H9 (cell line): ENCODE measurements around the gene BICRAL. TPM values are rescaled to one million over a fixed set of nuclear protein-coding genes. Genes with fewer than 3 reads are reported as not detected.

ENCODE experiments used
- DNase-seq: peaks from one replicate; pipeline ENCODE4 v3.0.0-alpha.2; 2017
- H2AFZ ChIP-seq: one replicate; pipeline ENCODE4 v1.6.1; 2013; ENCODE audit warnings: mild to moderate bottlenecking, low read length, control low read depth, moderate library complexity
- H2AK5ac ChIP-seq: 2 replicates; pipeline ENCODE4 v1.6.1; 2013; ENCODE audit warnings: low read length, control low read depth, mixed read lengths; ENCODE audit not compliant: insufficient read length
- H2BK120ac ChIP-seq: one replicate; pipeline ENCODE4 v1.6.1; 2013; ENCODE audit warnings: low read depth, mild to moderate bottlenecking, low read length, control low read depth, inconsistent platforms; ENCODE audit not compliant: poor library complexity, severe bottlenecking
- H2BK12ac ChIP-seq: 2 replicates; pipeline ENCODE4 v1.6.1; 2013; ENCODE audit warnings: low read length, control low read depth, mixed read lengths, low read depth; ENCODE audit not compliant: insufficient read length
- H2BK15ac ChIP-seq: 2 replicates; pipeline ENCODE4 v1.6.1; 2013; ENCODE audit warnings: low read depth, low read length, control low read depth
- H2BK20ac ChIP-seq: one replicate; pipeline ENCODE4 v1.6.1; 2013; ENCODE audit warnings: low read depth, mild to moderate bottlenecking, low read length, control low read depth, inconsistent platforms; ENCODE audit not compliant: poor library complexity, severe bottlenecking
- H2BK5ac ChIP-seq: 2 replicates; pipeline ENCODE4 v1.6.1; 2013; ENCODE audit warnings: low read length, control low read depth, mixed read lengths; ENCODE audit not compliant: insufficient read length
- H3K14ac ChIP-seq: 2 replicates; pipeline ENCODE4 v1.6.1; 2013; ENCODE audit warnings: low read length, control low read depth; ENCODE audit not compliant: insufficient read depth
- H3K18ac ChIP-seq: 2 replicates; pipeline ENCODE4 v1.6.1; 2013; ENCODE audit warnings: low read depth, mild to moderate bottlenecking, mixed read lengths, low read length, control low read depth; ENCODE audit not compliant: insufficient read length
- H3K23ac ChIP-seq: 2 replicates; pipeline ENCODE4 v1.6.1; 2013; ENCODE audit warnings: low read length, control low read depth, mixed read lengths, low read depth; ENCODE audit not compliant: insufficient read length
- H3K23me2 ChIP-seq: 2 replicates; pipeline ENCODE4 v1.6.1; 2013; ENCODE audit warnings: low read depth, mild to moderate bottlenecking, mixed read lengths, low read length, control low read depth; ENCODE audit not compliant: insufficient read length, poor library complexity, severe bottlenecking
- H3K27ac ChIP-seq: 2 replicates; pipeline ENCODE4 v1.5.1; 2013; ENCODE audit warnings: low read length, control low read depth, mixed read lengths, low read depth; ENCODE audit not compliant: insufficient read length
- H3K27me3 ChIP-seq: 2 replicates; pipeline ENCODE4 v1.6.1; 2013; ENCODE audit warnings: low read length, control low read depth, inconsistent platforms; ENCODE audit not compliant: insufficient read depth
- H3K4ac ChIP-seq: 2 replicates; pipeline ENCODE4 v1.6.1; 2013; ENCODE audit warnings: low read depth, mild to moderate bottlenecking, control low read depth, inconsistent platforms, low read length, moderate library complexity
- H3K4me1 ChIP-seq: 2 replicates; pipeline ENCODE4 v1.6.1; 2013; ENCODE audit warnings: low read length, control low read depth, inconsistent platforms; ENCODE audit not compliant: insufficient read depth
- H3K4me2 ChIP-seq: 2 replicates; pipeline ENCODE4 v1.6.1; 2013; ENCODE audit warnings: low read length, control low read depth, mixed read lengths; ENCODE audit not compliant: insufficient read length, insufficient read depth
- H3K56ac ChIP-seq: 2 replicates; pipeline ENCODE4 v1.6.1; 2013; ENCODE audit warnings: low read depth, mild to moderate bottlenecking, mixed read lengths, low read length, control low read depth; ENCODE audit not compliant: insufficient read length
- H3K79me1 ChIP-seq: 2 replicates; pipeline ENCODE4 v1.6.1; 2013; ENCODE audit warnings: low read depth, mild to moderate bottlenecking, moderate library complexity, low read length, control low read depth, inconsistent platforms; ENCODE audit not compliant: insufficient read depth, poor library complexity, severe bottlenecking
- H3K79me2 ChIP-seq: 2 replicates; pipeline ENCODE4 v1.6.1; 2013; ENCODE audit warnings: low read length, control low read depth, inconsistent platforms; ENCODE audit not compliant: insufficient read depth
- H3K9ac ChIP-seq: 2 replicates; pipeline ENCODE4 v1.6.1; 2013; ENCODE audit warnings: low read length, control low read depth, mixed read lengths; ENCODE audit not compliant: insufficient read length; ENCODE audit errors: extremely low read depth
- H3K9me3 ChIP-seq: one replicate; pipeline ENCODE4 v1.6.1; 2013; ENCODE audit warnings: low read depth, low read length, inconsistent platforms; ENCODE audit not compliant: control insufficient read depth
- H3T11ph ChIP-seq: one replicate; pipeline ENCODE4 v1.6.1; 2013; ENCODE audit warnings: mild to moderate bottlenecking, low read length, control low read depth, inconsistent platforms
- H4K20me1 ChIP-seq: one replicate; pipeline ENCODE4 v1.6.1; 2013; ENCODE audit not compliant: control insufficient read depth, insufficient read length, insufficient read depth
- H4K5ac ChIP-seq: 2 replicates; pipeline ENCODE4 v1.6.1; 2013; ENCODE audit warnings: low read depth, mild to moderate bottlenecking, mixed read lengths, low read length, control low read depth; ENCODE audit not compliant: insufficient read length
- H4K8ac ChIP-seq: replicated peaks from 2 replicates; pipeline ENCODE4 v1.6.1; 2013; ENCODE audit warnings: low read length, control low read depth, mixed read lengths, low read depth; ENCODE audit not compliant: insufficient read length
- H4K91ac ChIP-seq: 2 replicates; pipeline ENCODE4 v1.6.1; 2013; ENCODE audit warnings: low read depth, mild to moderate bottlenecking, moderate library complexity, mixed read lengths, low read length, control low read depth; ENCODE audit not compliant: insufficient read length
- H3K27ac Mint-ChIP-seq, 3 experiments: 2 replicates in 2 of 3; 3 replicates in 1 of 3; pipeline ENCODE4 v1.8.0; 2020 to 2021; ENCODE audit warnings: mixed read lengths in 3 of 3, mild to moderate bottlenecking in 1 of 3, moderate library complexity in 1 of 3
- H3K27me3 Mint-ChIP-seq: 2 replicates; pipeline ENCODE4 v1.8.0; 2021; ENCODE audit warnings: low read depth, mild to moderate bottlenecking, moderate library complexity, mixed read lengths
- H3K36me3 Mint-ChIP-seq, 3 experiments: 2 replicates in 2 of 3; 3 replicates in 1 of 3; pipeline ENCODE4 v1.8.0; 2020 to 2021; ENCODE audit warnings: low read depth in 3 of 3, mixed read lengths in 3 of 3; ENCODE audit not compliant: insufficient read depth in 1 of 3
- H3K4me1 Mint-ChIP-seq, 2 experiments: 2 replicates each; pipeline ENCODE4 v1.8.0; 2020; ENCODE audit warnings: mixed read lengths in 2 of 2
- H3K4me3 Mint-ChIP-seq, 2 experiments: 2 replicates in 1 of 2; 3 replicates in 1 of 2; pipeline ENCODE4 v1.8.0; 2020 to 2021; ENCODE audit warnings: mild to moderate bottlenecking in 2 of 2, mixed read lengths in 2 of 2, moderate library complexity in 1 of 2
- H3K9me3 Mint-ChIP-seq, 2 experiments: 2 replicates in 1 of 2; 3 replicates in 1 of 2; pipeline ENCODE4 v1.8.0; 2020; ENCODE audit warnings: mild to moderate bottlenecking in 2 of 2, mixed read lengths in 2 of 2, moderate library complexity in 1 of 2
- WGBS: extraction: QIAGEN DNeasy Blood & Tissue Kit; methylation state at CpG from one replicate; pipeline ENCODE4 v1.1.7; 2013; ENCODE audit warnings: missing lambda C conversion rate, low lambda C conversion rate, mixed read lengths; ENCODE audit not compliant: insufficient read length; ENCODE audit errors: extremely low coverage; 5-methylcytosine and 5-hydroxymethylcytosine counted together
- total RNA-seq: library from RNA; stranded (reverse); gene quantifications from 2 replicates; pipeline ENCODE4 v1.2.1, GENCODE V29; 2021
- TF ChIP-seq, protein P1 (sequence below): fragments of 200-600 bp; sonication (generic); conservative IDR thresholded peaks from 3 replicates; pipeline ENCODE4 v1.8.0; 2021; ENCODE audit warnings: antibody characterized with exemption, mild to moderate bottlenecking

The BICRAL gene
- total RNA-seq, 1 experiment from 2014 or later: 9.8 TPM

DNA sequence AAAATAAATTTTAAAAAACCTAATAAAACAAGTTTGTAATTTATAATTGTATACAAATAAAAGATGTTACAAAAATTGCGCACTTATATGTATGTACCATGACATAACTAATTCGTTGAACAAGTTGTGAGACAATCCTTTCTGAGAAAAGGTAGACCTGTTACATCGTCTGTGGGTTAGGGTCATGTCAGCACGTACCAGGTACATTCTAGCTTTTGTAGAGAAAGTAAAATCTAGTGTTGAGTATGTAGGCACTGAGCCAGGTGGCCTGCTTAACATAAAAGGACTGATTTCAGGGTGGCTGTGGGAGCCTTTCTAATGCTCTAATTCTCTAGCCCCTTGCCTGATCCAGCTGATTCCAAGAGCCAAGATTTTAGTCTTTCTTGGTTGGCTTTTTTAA, 108.0 kb downstream of the BICRAL start:
- Histone ChIP-seq H2AK5ac (no peak overlapping the region), H3K27ac (peak overlapping the region; percentile 50), H2BK20ac (no peak overlapping the region), H3K9ac (peak overlapping the region; percentile 78), H2BK12ac (no peak overlapping the region), H3K79me1 (no peaks in the 10 kb centered on the region), H3K4me1 (no peaks in the 10 kb centered on the region; the same call in 1 of the 2 replicates), H3K27me3 (no peaks in the 10 kb centered on the region), H2BK120ac (no peak overlapping the region), H3K79me2 (no peaks in the 10 kb centered on the region), H3K14ac (no peak overlapping the region), H3K23ac (no peak overlapping the region), H2BK15ac (no peak overlapping the region), H3T11ph (no peak overlapping the region), H3K4me2 (peak overlapping the region; percentile 92), H4K8ac (no peak overlapping the region), H4K5ac (no peak overlapping the region), H2BK5ac (no peak overlapping the region), H3K9me3 (no peaks in the 10 kb centered on the region), H3K23me2 (peaks cover 6% of the 10 kb centered on the region), H3K4ac (no peak overlapping the region), H3K18ac (no peak overlapping the region), H2AFZ (no peak overlapping the region), H4K91ac (no peak overlapping the region), H4K20me1 (no peaks in the 10 kb centered on the region), H3K56ac (no peak overlapping the region)
- TF ChIP-seq, protein P1, sequence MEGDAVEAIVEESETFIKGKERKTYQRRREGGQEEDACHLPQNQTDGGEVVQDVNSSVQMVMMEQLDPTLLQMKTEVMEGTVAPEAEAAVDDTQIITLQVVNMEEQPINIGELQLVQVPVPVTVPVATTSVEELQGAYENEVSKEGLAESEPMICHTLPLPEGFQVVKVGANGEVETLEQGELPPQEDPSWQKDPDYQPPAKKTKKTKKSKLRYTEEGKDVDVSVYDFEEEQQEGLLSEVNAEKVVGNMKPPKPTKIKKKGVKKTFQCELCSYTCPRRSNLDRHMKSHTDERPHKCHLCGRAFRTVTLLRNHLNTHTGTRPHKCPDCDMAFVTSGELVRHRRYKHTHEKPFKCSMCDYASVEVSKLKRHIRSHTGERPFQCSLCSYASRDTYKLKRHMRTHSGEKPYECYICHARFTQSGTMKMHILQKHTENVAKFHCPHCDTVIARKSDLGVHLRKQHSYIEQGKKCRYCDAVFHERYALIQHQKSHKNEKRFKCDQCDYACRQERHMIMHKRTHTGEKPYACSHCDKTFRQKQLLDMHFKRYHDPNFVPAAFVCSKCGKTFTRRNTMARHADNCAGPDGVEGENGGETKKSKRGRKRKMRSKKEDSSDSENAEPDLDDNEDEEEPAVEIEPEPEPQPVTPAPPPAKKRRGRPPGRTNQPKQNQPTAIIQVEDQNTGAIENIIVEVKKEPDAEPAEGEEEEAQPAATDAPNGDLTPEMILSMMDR: no peak
- H3K27ac Mint-ChIP-seq: peak overlapping the region; percentile 95 to 98 (median 96); a peak in 6 of 7 replicates
- H3K4me3 Mint-ChIP-seq: peak overlapping the region; percentile 88 to 92
- no CpG with 5 or more reads among the region's 4 CpGs for WGBS
- H3K9me3 Mint-ChIP-seq: no peaks in the 10 kb centered on the region
- H3K27me3 Mint-ChIP-seq: no peaks in the 10 kb centered on the region; the same call in 1 of the 2 replicates
- no peak for DNase-seq
- peaks cover 20 to 41% (median 29%) of the 10 kb centered on the region in 3 experiments; a peak in 6 of 7 replicates for H3K36me3 Mint-ChIP-seq
- peaks cover 10 to 13% of the 10 kb centered on the region in 2 experiments for H3K4me1 Mint-ChIP-seq
